Subcutaneous adipose tissue (tissue), 4 donors: ENCODE results near the gene LGR4. TPM values are rescaled to one million over a fixed set of nuclear protein-coding genes. Genes with fewer than 3 reads are reported as not detected.

Experiments used
- total RNA-seq, 4 donors: library from RNA; depleted of rRNA; stranded (reverse); fragments of >200 nt; gene quantifications; one replicate each; pipeline ENCODE4 v1.1.0, GENCODE V29; 2016
- TF ChIP-seq, protein P1 (sequence below): fragments of 450-650 bp; IDR thresholded peaks from one replicate; pipeline ENCODE4 v1.5.1; 2016; ENCODE audit warnings: low read depth, mild to moderate bottlenecking, control low read depth, antibody characterized with exemption, moderate library complexity

Gene LGR4
- total RNA-seq, 4 donors from 2014 or later = 41.3 to 106 (median 48.8) TPM

DNA sequence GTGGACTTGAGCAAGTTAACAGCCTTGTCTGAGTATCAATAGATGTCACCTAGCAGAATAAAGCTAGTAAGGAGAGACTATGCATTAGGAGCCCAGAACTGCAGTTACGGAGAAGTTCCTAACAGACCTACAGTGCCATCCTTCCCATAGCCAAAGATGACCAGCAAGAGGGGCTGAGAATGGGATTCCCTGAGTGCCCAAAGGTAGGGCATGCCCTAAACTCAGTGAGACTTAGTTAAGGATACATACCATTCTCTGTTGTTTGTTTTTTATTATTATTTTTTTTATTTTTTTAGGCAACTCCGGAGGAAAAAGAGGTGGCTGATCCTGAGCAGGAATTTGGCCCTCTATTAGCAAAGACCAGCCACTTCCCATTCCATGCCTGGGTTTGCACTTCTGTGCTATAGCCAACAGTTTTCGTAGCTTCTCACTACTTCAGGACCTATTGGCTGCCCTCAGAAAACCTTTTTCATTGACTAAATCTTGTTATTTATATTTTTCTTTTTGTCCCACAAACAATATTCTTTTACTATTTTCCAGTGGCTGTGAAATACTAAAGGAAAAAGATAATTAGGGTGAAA lies 76.2 kb downstream of the LGR4 start:
- TF ChIP-seq, protein P1, sequence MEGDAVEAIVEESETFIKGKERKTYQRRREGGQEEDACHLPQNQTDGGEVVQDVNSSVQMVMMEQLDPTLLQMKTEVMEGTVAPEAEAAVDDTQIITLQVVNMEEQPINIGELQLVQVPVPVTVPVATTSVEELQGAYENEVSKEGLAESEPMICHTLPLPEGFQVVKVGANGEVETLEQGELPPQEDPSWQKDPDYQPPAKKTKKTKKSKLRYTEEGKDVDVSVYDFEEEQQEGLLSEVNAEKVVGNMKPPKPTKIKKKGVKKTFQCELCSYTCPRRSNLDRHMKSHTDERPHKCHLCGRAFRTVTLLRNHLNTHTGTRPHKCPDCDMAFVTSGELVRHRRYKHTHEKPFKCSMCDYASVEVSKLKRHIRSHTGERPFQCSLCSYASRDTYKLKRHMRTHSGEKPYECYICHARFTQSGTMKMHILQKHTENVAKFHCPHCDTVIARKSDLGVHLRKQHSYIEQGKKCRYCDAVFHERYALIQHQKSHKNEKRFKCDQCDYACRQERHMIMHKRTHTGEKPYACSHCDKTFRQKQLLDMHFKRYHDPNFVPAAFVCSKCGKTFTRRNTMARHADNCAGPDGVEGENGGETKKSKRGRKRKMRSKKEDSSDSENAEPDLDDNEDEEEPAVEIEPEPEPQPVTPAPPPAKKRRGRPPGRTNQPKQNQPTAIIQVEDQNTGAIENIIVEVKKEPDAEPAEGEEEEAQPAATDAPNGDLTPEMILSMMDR = no peak

DNA sequence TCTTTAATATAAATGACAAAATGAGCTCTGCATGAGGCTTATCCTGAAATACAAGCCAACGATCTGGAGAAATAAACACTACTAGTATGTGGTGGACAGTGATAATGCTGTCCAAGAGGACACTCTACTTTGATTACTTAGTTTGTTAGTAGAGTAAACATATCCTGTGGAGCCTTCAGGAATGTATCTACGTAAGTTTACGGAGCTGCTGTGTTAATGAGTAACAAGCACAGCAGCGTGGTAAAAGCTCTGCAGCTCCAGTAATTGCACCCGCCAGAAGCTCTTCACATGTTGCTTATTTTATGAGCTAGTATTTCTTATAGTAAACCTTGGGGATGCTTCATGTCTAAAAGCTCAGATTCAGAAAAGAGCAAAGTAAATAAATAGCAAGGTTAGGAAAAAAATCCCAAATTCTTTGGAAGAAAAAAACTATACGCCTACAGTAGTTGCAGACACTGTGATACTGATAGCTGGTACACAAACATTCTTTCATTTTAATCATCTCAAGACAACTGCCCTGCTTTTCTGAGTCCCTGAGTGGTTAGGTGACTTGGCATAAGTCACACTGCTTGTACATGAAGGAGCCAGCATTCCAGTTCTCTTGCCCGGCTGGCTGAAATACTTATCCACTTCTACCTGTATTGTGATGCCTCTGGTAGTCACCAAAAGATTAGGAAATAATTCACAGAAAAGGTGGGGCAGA lies 76.9 kb downstream of the LGR4 start:
- TF ChIP-seq, protein P1 = no peak

DNA sequence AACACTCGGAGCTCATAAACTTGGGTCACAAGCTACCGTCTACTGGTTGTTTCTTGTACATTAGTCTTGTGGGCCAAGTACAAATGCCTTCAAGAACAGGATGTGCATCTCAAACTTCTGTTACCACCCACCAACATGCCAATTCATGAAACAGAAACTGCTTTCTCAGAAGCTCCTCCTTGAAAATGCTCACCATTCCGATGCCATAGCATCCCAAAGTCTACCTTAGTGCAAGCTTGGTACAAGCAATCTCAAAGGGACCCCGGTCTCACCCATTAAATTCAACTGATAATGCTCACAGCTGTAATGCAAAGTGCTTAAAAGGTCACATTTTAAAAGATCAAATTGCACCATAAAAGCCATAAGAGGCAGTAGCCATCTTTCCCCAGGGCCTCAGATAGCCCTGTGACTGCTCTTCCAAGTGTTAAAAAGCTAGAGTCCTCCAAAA lies 77.8 kb downstream of the LGR4 start:
- TF ChIP-seq, protein P1 = no peak

DNA sequence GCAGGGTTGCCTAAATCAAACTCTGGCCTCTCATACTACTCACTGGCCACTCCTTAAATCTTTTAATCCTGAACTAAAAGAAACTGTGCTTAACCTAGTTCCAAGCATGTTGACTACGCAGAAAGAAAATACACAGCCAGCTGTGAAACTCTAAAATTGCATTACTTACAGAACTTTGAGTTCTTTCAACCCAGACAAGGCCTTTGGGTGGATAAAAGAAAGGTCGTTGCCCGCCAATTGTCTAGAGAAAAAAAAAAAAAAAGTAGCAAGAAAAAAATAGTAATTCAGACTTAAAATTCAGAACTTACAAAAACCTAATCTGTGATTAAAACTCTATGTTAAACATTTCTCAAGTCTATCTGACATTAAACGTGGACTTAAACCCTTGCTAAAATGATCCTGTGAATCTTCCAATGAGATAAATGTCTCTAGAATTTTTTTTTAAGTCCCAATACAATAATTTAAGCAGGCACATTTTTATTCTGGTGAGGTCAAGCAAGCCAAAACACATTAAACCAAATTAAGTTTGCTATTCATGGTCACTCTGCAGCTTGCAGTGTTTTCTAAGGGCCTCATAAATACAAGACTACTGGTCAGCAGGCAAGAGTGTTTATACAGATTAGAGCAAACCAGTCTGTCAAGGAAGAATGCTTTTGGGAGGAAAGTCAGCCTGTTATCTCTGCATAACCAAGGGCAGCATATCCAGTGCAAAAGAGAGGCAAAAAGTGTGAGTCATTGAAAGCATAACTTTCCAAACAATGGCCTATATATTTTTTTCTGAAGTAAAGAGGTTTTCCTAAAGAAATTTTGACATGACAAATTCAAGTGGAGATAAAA lies 80.1 kb downstream of the LGR4 start:
- TF ChIP-seq, protein P1 = no peak

DNA sequence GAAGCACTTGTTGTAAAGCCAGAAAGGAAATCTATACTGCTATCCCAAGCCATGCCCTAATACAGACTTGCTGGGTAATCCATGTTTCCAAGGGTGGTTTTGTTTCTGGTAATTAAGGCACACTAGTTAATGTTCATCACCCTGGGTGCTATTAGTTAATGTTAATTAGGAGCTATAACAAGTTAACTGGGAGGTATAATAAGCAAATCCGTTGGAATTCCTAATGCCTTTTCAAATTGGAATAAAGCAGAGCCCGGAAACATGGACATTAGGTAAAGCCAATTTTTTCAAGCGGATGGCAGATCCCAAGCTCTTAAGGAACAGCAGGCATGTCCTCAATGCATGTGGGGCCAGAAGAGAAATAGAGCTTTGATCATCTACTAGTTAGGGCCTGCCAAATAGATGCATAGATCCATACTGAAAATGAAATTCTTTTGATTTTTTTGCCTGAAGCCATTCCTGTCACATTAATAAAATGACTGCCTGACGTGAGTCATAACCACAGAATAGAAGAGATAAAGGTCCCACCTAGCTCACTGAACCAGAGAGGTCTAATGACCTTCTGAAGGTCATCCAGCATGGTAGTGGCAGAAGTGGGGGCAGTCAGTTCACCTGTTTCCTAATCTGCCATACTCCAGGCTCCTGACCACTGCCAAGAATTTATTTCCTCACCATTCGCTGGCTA lies 81.1 kb downstream of the LGR4 start:
- TF ChIP-seq, protein P1 = no peak

DNA sequence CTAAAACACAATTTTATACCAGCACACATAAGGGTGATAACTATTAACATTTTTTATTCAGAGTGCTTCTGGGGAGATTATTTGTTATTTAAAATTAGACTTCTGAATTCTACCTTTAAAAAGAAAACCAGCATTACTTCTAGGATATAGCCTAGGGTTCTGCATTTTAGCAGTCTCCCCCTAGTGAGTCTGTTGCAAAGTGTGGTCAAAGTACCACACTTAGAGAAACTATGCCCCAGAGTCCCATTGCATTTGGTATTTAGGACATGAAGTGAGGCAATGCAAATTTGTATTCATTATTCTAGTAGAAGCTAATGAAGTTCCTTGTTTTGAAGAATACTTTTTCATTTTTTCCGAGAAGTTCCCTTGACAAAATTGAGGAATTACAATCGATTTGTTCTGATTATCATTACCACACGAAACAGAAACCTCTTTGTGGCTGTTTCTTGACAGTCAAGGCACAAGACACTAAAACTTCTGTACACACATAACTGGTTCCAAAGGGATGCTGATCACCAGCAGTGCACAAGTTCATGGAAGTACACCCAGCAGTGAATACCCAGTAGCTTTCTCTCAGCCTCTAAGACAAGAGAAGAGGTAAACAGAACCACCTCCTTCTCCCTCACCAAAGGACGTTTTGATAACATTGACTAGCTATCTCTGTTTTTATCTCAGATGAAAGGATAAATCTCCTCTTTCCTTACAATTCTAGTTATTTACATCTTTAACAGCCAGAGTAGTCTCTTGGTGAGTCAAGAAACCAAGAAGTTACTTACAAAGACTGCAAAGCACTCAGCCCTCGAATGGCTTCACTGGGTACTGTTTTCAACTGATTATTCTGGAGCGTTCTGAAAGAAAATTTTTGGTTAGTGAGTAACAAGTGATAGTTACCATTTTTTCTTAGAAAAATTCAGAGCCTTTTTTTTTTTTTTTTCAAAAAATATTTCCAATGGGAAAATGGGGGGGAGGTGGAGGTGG lies 82.0 kb downstream of the LGR4 start:
- TF ChIP-seq, protein P1 = no peak
